ENCODE results near the gene GPC5.

GRCh38 chr13:92769046-92769445 is 1370.6 kb downstream of the GPC5 start:
- TF ChIP-seq, protein P1, sequence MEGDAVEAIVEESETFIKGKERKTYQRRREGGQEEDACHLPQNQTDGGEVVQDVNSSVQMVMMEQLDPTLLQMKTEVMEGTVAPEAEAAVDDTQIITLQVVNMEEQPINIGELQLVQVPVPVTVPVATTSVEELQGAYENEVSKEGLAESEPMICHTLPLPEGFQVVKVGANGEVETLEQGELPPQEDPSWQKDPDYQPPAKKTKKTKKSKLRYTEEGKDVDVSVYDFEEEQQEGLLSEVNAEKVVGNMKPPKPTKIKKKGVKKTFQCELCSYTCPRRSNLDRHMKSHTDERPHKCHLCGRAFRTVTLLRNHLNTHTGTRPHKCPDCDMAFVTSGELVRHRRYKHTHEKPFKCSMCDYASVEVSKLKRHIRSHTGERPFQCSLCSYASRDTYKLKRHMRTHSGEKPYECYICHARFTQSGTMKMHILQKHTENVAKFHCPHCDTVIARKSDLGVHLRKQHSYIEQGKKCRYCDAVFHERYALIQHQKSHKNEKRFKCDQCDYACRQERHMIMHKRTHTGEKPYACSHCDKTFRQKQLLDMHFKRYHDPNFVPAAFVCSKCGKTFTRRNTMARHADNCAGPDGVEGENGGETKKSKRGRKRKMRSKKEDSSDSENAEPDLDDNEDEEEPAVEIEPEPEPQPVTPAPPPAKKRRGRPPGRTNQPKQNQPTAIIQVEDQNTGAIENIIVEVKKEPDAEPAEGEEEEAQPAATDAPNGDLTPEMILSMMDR (IDR thresholded peaks at IDR 0.05), result no peak
- TF ChIP-seq TCF7L2 (IDR thresholded peaks at IDR 0.05; ENCODE audit: low read depth, low read length) (no peak), POLR2AphosphoS5 (IDR thresholded peaks at IDR 0.05; ENCODE audit: low read depth, low read length) (no peak), SIN3A (IDR thresholded peaks at IDR 0.05; ENCODE audit: borderline replicate concordance, insufficient read depth, low read depth, low read length) (no peak)
- TF ChIP-seq, protein P2, sequence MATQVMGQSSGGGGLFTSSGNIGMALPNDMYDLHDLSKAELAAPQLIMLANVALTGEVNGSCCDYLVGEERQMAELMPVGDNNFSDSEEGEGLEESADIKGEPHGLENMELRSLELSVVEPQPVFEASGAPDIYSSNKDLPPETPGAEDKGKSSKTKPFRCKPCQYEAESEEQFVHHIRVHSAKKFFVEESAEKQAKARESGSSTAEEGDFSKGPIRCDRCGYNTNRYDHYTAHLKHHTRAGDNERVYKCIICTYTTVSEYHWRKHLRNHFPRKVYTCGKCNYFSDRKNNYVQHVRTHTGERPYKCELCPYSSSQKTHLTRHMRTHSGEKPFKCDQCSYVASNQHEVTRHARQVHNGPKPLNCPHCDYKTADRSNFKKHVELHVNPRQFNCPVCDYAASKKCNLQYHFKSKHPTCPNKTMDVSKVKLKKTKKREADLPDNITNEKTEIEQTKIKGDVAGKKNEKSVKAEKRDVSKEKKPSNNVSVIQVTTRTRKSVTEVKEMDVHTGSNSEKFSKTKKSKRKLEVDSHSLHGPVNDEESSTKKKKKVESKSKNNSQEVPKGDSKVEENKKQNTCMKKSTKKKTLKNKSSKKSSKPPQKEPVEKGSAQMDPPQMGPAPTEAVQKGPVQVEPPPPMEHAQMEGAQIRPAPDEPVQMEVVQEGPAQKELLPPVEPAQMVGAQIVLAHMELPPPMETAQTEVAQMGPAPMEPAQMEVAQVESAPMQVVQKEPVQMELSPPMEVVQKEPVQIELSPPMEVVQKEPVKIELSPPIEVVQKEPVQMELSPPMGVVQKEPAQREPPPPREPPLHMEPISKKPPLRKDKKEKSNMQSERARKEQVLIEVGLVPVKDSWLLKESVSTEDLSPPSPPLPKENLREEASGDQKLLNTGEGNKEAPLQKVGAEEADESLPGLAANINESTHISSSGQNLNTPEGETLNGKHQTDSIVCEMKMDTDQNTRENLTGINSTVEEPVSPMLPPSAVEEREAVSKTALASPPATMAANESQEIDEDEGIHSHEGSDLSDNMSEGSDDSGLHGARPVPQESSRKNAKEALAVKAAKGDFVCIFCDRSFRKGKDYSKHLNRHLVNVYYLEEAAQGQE (IDR thresholded peaks at IDR 0.05; ENCODE audit: insufficient read depth in 1 of 2, low read depth in 2 of 2, low read length in 1 of 2), result no peak
